ENCODE data around the gene AHCY. TPM values are rescaled to one million over a fixed set of nuclear protein-coding genes. Genes with fewer than 3 reads are reported as not detected.
"Not testable (repeated sequence)": the region's sequence is repeated elsewhere in the genome, so short reads cannot be mapped to it uniquely, and the experiment has no call there.

The AHCY gene
- total RNA-seq, 3 donors from 2014 or later (not counting 1 experiment from before 2014, with no cell fraction given): 7.1 to 8.3 (median 7.7) TPM

DNA sequence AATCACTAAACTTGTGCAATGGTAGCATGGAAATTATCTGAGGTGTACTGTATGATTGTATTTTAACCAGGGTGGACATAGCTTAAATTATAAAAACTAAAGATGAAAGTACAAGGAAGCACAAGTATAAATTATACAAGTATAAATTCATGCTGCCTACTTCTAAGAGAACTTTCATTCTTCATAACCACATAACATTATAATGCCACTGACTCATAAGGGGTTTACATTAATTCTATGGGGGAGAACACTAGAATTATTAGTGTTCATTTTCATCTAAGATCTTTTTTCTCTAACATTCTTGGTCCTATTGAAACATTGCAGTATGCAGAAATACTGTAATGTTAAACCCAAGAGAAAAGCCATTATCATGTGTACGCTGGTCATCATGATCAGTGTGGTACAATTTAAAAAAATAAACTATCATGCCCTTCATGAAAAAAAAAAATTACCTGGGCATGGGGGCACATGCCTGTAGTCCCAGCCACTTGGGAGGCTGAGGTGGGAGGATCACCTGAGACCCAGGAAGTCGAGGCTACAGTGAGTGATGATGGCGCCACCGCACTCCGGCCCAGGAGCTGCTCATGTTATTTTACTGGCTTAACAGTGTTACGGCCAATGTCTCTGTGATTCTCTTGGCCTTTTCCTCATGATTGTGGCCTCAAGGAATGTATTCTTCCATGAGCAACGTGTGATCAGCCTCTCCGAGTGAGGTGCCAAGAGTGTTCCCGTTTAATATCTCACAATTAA is 25.9 kb upstream of the AHCY start:
- no peaks in the 10 kb centered on the region for H3K36me3 Mint-ChIP-seq
- WGBS (ENCODE audit: insufficient coverage): 92% methylated on average over 9 of the region's 9 CpGs
- Histone ChIP-seq H3K36me3 (ENCODE audit: control insufficient read depth, insufficient read depth, low read length) (no peaks in the 10 kb centered on the region), H3K4me1 (ENCODE audit: control insufficient read depth, insufficient read depth, low read length) (peaks cover 16% of the 10 kb centered on the region), H3K9me3 (ENCODE audit: control insufficient read depth, insufficient read depth, low read length) (no peaks in the 10 kb centered on the region), H3K27me3 (ENCODE audit: control insufficient read depth, insufficient read depth, low read length) (no peaks in the 10 kb centered on the region), H3K27ac (ENCODE audit: low read length) (no peak overlapping the region), H3K4me3 (ENCODE audit: low read length) (no peak overlapping the region)
- DNase-seq (no peak), ATAC-seq (no peak)
- peaks cover 13 to 23% of the 10 kb centered on the region in 2 donors for H3K4me1 Mint-ChIP-seq
- TF ChIP-seq, protein P1, sequence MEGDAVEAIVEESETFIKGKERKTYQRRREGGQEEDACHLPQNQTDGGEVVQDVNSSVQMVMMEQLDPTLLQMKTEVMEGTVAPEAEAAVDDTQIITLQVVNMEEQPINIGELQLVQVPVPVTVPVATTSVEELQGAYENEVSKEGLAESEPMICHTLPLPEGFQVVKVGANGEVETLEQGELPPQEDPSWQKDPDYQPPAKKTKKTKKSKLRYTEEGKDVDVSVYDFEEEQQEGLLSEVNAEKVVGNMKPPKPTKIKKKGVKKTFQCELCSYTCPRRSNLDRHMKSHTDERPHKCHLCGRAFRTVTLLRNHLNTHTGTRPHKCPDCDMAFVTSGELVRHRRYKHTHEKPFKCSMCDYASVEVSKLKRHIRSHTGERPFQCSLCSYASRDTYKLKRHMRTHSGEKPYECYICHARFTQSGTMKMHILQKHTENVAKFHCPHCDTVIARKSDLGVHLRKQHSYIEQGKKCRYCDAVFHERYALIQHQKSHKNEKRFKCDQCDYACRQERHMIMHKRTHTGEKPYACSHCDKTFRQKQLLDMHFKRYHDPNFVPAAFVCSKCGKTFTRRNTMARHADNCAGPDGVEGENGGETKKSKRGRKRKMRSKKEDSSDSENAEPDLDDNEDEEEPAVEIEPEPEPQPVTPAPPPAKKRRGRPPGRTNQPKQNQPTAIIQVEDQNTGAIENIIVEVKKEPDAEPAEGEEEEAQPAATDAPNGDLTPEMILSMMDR (IDR thresholded peaks at IDR 0.05): no peak
- intact Hi-C loops (cut with micrococcal nuclease): no loop called here
- no peaks in the 10 kb centered on the region for H3K9me3 Mint-ChIP-seq
- H3K27ac Mint-ChIP-seq: no peak overlapping the region
- no peaks in the 10 kb centered on the region for H3K27me3 Mint-ChIP-seq (ENCODE audit: low read depth in 2 of 2)
- H3K4me3 Mint-ChIP-seq: no peak overlapping the region

DNA sequence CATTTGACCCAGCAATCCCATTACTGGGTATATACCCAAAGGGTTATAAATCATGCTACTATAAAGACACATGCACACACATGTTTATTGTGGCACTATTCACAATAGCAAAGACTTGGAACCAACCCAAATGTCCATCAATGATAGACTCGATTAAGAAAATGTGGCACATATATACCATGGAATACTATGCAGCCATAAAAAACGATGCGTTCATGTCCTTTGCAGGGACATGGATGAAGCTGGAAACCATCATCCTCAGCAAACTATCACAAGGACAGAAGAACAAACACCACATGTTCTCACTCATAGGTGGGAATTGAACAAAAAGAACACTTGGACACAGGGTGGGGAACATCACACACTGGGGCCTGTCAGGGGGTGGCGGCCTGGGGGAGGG is 25.1 kb upstream of the AHCY start:
- H3K27me3 ChIP-seq (ENCODE audit: control insufficient read depth, insufficient read depth, low read length); H3K4me3 Mint-ChIP-seq; DNase-seq; H3K9me3 ChIP-seq (ENCODE audit: control insufficient read depth, insufficient read depth, low read length); H3K9me3 Mint-ChIP-seq; H3K4me3 ChIP-seq (ENCODE audit: low read length); H3K27me3 Mint-ChIP-seq (ENCODE audit: low read depth in 2 of 2); H3K27ac ChIP-seq (ENCODE audit: low read length); H3K36me3 ChIP-seq (ENCODE audit: control insufficient read depth, insufficient read depth, low read length); ATAC-seq; intact Hi-C loops (cut with micrococcal nuclease); H3K27ac Mint-ChIP-seq; H3K36me3 Mint-ChIP-seq: not testable (repeated sequence)
- H3K4me1 Mint-ChIP-seq: peaks cover 13 to 24% of the 10 kb centered on the region in 2 donors
- peaks cover 20% of the 10 kb centered on the region for H3K4me1 ChIP-seq (ENCODE audit: control insufficient read depth, insufficient read depth, low read length)
- 93% methylated on average over 4 of the region's 4 CpGs for WGBS (ENCODE audit: insufficient coverage)

DNA sequence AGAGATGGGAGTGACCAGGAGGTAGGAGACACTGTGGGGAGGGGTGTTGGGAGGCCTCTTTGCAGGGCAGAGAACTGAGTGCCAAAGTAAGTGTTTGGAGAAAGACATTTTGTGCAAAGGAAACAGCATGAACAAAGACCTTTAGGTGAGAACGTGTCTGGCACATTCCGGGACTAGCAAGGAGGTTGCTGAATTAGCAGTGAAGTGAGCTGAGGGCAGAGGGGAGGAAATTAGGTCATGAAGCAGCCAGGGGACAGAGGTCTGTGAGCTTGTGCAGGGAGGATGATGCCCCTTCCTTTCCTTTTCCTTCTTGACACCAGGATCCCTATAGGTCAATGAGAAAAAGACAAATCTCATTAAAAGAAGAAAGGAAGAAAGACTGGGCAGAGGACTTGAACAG is 21.4 kb upstream of the AHCY start:
- H3K4me3 Mint-ChIP-seq: peak overlapping the region; percentile 14
- TF ChIP-seq, protein P1 (IDR thresholded peaks at IDR 0.05): no peak
- H3K9me3 Mint-ChIP-seq: no peaks in the 10 kb centered on the region
- H3K36me3 Mint-ChIP-seq: no peaks in the 10 kb centered on the region
- intact Hi-C loops (cut with micrococcal nuclease): no loop called here
- H3K27me3 Mint-ChIP-seq (ENCODE audit: low read depth in 2 of 2): no peaks in the 10 kb centered on the region
- DNase-seq (peak in 1 of 2 donors; percentile 57), ATAC-seq (peak; percentile 80 to 91 (median 88))
- Histone ChIP-seq H3K36me3 (ENCODE audit: control insufficient read depth, insufficient read depth, low read length) (no peaks in the 10 kb centered on the region), H3K4me1 (ENCODE audit: control insufficient read depth, insufficient read depth, low read length) (peaks cover 20% of the 10 kb centered on the region), H3K4me3 (ENCODE audit: low read length) (no peak overlapping the region), H3K9me3 (ENCODE audit: control insufficient read depth, insufficient read depth, low read length) (no peaks in the 10 kb centered on the region), H3K27me3 (ENCODE audit: control insufficient read depth, insufficient read depth, low read length) (no peaks in the 10 kb centered on the region), H3K27ac (ENCODE audit: low read length) (no peak overlapping the region)
- WGBS (ENCODE audit: insufficient coverage): 53% methylated on average over 2 of the region's 2 CpGs
- H3K4me1 Mint-ChIP-seq: peaks cover 13 to 16% of the 10 kb centered on the region in 2 donors
- H3K27ac Mint-ChIP-seq: peak overlapping the region; percentile 11 to 80

DNA sequence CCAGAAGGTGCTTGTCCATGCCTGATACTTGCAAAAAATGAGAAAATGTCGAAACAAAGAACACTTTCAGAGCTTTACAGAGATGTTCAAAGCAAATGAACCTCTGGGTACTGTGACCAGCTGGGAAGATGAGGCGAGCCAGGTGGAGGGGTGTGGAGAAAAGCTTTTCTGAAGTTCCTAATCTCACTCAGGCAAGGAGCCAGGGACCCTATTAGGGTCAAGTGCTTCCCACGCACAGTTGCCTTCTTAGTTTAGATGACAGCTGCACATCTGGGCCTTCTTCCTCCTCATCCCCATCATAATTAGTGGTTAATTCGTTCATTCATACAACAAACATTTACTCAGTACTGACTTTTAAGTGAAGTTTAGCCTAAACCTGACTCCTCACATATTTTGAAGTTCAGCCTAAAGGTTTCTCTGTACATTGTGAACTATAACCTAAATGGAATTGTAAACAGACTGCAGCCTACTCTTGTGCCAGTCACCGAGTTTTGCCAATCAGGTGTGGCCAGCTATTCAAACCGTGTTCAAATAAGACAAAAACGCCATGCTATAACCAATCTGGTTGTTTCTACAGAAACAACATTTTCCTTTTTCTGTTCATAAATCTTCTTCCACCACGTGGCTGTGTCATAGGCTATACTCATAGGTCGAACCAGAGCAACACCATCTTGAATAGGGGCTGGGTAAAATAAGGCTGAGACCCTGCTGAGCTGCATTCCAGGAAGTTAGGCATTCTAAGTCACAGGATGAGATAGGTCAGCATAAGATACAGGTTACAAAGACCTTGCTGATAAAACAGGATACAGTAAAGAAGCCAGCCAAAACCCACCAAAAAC is 19.3 kb upstream of the AHCY start:
- Histone ChIP-seq H3K4me3 (ENCODE audit: low read length) (no peak overlapping the region), H3K27ac (ENCODE audit: low read length) (no peak overlapping the region), H3K9me3 (ENCODE audit: control insufficient read depth, insufficient read depth, low read length) (no peaks in the 10 kb centered on the region), H3K36me3 (ENCODE audit: control insufficient read depth, insufficient read depth, low read length) (no peaks in the 10 kb centered on the region), H3K4me1 (ENCODE audit: control insufficient read depth, insufficient read depth, low read length) (peaks cover 20% of the 10 kb centered on the region), H3K27me3 (ENCODE audit: control insufficient read depth, insufficient read depth, low read length) (no peaks in the 10 kb centered on the region)
- ATAC-seq: no peak
- Mint-ChIP-seq H3K36me3 (no peaks in the 10 kb centered on the region), H3K27me3 (ENCODE audit: low read depth in 2 of 2) (no peaks in the 10 kb centered on the region), H3K4me3 (no peak overlapping the region), H3K27ac (no peak overlapping the region), H3K4me1 (peaks cover 13 to 16% of the 10 kb centered on the region in 2 donors), H3K9me3 (no peaks in the 10 kb centered on the region)
- intact Hi-C loops (cut with micrococcal nuclease): no loop called here
- TF ChIP-seq, protein P1 (IDR thresholded peaks at IDR 0.05): no peak
- no peak for DNase-seq
- WGBS (ENCODE audit: insufficient coverage): 83% methylated on average over 9 of the region's 9 CpGs
